ENCODE measurements around the gene FADS1. TPM values are rescaled to one million over a fixed set of nuclear protein-coding genes. Genes with fewer than 3 reads are reported as not detected.

FADS1 gene
- total and polyA plus RNA-seq, 2 donors (not counting 3 experiments of a cell fraction or from before 2014, with no cell fraction given): 110 to 121 TPM

GRCh38 chr11:61854966-61855714 is 38.3 kb upstream of the FADS1 start:
- H2AFZ ChIP-seq (ENCODE audit: low read depth, low read length): no peak overlapping the region
- POLR2A ChIA-PET: no interaction called here
- peaks cover 40 to 48% of the 10 kb centered on the region in 2 experiments for H3K36me3 ChIP-seq (ENCODE audit: control insufficient read depth in 2 of 2, extremely low read depth in 1 of 2, insufficient read depth in 2 of 2, low read length in 2 of 2)
- H3K27me3 ChIP-seq (ENCODE audit: control insufficient read depth in 2 of 2, insufficient read depth in 2 of 2, low read length in 2 of 2): no peaks in the 10 kb centered on the region
- H3K27ac ChIP-seq (ENCODE audit: insufficient read depth, low read depth, low read length): no peak overlapping the region
- no TSS peak for BruUV-seq (replicated peaks)
- no peaks in the 10 kb centered on the region for H3K4me1 ChIP-seq (ENCODE audit: control insufficient read depth, extremely low read depth, insufficient read depth, low read length)
- intact Hi-C loops (cut with micrococcal nuclease): no loop called here
- no peak overlapping the region for H3K9ac ChIP-seq (replicated peaks; ENCODE audit: extremely low read depth, insufficient read depth, low read length)
- H3K4me3 ChIP-seq (replicated peaks in 1 of 3; ENCODE audit: insufficient read depth in 1 of 3, low read depth in 1 of 3, low read length in 3 of 3): no peak overlapping the region
- dilution Hi-C loops (cut with MboI; ENCODE audit: extremely low pct_ligation_motif_present, low sequenced_read_pairs): no loop called here
- no peak for DNase-seq (ENCODE audit: low read depth, low spot score)
- no peaks in the 10 kb centered on the region for H3K9me1 ChIP-seq (replicated peaks; ENCODE audit: control insufficient read depth, extremely low read depth, insufficient read depth, low read length)
- TF ChIP-seq POLR2AphosphoS5 (IDR thresholded peaks at IDR 0.05; ENCODE audit: insufficient read depth, low read depth, low read length): no peak
- no peak for TF ChIP-seq JUN (IDR thresholded peaks at IDR 0.05; ENCODE audit: borderline replicate concordance, insufficient read depth, insufficient read length, low read depth)
- TF ChIP-seq FOS (IDR thresholded peaks at IDR 0.05; ENCODE audit: borderline replicate concordance, insufficient read depth, low read length): no peak
- no peak for TF ChIP-seq MAX (IDR thresholded peaks at IDR 0.05; ENCODE audit: insufficient read depth, insufficient read length)
- no peak for TF ChIP-seq MYC (IDR thresholded peaks at IDR 0.05; ENCODE audit: low read depth, low read length)
- no peak for TF ChIP-seq POLR2A (IDR thresholded peaks at IDR 0.05; ENCODE audit: low read depth, low read length)
- TF ChIP-seq EZH2 (IDR thresholded peaks at IDR 0.05; ENCODE audit: borderline replicate concordance, low read depth, low read length, severe bottlenecking): no peak
- no peak for TF ChIP-seq GATA2 (IDR thresholded peaks at IDR 0.05; ENCODE audit: insufficient read depth, insufficient read length, low read depth, low read length)
- no peak for TF ChIP-seq CTCF (IDR thresholded peaks at IDR 0.05; ENCODE audit: extremely low read depth in 1 of 2, insufficient read depth in 1 of 2, low read depth in 1 of 2, low read length in 2 of 2)
- H3K79me2 ChIP-seq (ENCODE audit: control insufficient read depth, insufficient read depth, low read length): peaks cover 9% of the 10 kb centered on the region
- no peak overlapping the region for H3K4me2 ChIP-seq (ENCODE audit: insufficient read depth, low read length)
- H4K20me1 ChIP-seq (replicated peaks; ENCODE audit: control insufficient read depth, extremely low read depth, insufficient read depth, low read length): no peaks in the 10 kb centered on the region
- no peak for FAIRE-seq
- H3K9me3 ChIP-seq (replicated peaks; ENCODE audit: control insufficient read depth, insufficient read depth, low read length): no peaks in the 10 kb centered on the region
- CTCF ChIA-PET: no interaction called here

Data from endothelial cell of umbilical vein (primary cell).